ENCODE results near the gene XPR1.
A peak's percentile ranks its signal among the peaks of the same experiment; 100 is the strongest.

The XPR1 gene

DNA sequence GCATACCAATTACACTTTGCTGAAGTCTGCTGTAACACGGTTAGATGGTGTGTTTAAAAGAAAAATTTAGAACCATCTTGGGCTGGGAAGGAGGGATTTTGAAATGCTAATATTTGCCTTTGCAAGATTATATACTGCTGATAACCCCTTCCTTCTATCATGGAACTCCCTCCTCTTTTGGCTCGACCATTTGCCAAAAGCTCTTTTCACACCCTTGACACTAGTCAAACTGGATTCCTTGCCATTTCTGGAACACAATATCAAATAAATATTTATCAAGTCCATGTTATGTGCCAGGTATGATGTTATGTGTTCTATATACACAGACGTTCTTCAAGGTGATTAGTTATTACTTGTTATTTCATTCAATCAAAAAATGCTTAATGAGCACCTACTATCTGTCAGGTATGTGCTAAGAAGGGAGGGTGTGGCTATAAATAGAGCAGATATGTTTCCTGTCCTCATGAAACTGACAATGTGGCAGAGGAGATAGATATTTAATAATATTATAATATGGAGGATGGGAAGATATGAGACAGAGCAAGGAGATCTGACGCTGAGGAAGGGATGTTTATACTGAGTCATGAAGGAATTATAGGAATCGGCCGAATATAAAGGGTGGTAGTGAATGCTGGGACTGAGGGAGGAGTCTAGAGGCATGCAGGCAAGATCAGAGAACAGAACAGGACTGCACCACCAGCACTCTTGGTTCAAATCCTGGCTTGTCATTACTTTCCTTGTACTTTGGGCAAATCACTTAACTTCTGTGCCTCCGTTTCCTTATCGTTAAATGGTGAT is 16.1 kb upstream of the XPR1 start:
- FAIRE-seq: no peak

- no peak for FAIRE-seq
Measured at GRCh38 chr1:180616439-180616838, 15.4 kb upstream of the XPR1 start.

DNA sequence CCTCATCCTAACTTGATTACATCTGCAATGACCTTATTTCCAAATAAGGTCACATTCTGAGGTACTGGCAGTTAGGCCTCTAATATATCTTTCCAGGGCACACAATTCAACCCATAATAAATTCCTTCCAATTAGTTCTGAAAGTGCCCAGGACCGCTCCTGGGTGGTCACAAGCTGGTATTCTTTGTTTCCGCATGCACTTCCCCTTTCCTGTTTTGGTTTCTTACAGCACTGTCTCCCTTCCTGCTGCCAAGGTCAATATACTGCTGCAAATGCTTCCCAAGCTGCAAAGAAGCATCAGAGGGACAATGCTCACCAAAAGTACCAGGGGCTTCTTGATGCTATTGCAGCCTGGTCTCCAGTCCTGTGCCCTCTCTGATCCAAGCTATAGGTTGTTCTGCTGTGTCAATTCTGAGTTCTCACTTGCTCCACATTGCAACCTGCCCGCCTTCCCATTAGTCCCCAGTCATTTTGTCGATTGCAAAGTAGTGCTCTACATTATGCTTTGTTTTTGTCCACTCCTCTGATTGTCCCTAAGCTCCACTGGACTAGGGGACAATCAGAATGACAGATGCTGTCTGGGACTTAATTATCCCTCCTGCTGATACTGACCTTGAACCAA is 13.9 kb upstream of the XPR1 start:
- no peak for FAIRE-seq

DNA sequence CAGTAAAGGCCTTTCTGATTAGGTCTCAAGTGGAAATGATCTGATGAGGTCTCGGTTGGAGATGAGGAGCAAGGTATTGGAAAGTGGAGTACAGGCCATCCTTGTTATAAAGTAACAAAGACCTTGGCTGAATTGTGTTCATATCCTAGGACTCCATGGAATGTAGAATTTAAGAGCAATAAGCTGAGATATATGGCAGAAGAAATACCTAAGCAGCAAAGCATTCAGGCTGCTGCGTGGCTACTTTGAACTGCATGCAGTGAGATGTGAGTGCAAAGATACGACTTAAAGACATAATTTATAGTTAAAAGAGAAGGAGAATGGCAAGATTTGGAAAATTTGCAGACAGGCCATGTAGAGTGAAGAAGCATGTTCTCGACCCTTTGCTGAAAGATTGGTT is 11.2 kb upstream of the XPR1 start:
- no peak for FAIRE-seq

- FAIRE-seq: no peak
Measured at GRCh38 chr1:180622658-180623508, 8.9 kb upstream of the XPR1 start.

GRCh38 chr1:180623579-180624347 is 8.1 kb upstream of the XPR1 start:
- FAIRE-seq: peak; percentile 86

DNA sequence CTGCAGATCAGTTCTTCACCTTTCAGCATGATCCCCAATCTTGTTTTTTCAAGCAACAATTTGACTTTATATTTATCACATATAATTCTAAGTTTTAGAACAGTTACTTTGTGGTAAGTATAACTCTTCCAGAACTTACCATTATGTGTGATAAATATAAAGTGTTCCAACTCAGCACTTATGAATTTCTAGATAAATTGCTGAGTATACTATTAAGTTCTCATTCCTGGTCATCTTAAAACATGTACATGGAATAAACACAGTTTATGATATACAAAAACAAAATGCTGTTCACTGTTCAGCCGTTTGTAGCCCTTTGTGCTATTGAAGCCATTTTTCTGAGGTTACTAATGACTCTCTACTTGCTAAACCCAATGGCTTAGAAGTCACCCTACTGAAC is 5.1 kb upstream of the XPR1 start:
- no peak for FAIRE-seq

- FAIRE-seq: no peak
Measured at GRCh38 chr1:180627411-180627810, 4.4 kb upstream of the XPR1 start.

DNA sequence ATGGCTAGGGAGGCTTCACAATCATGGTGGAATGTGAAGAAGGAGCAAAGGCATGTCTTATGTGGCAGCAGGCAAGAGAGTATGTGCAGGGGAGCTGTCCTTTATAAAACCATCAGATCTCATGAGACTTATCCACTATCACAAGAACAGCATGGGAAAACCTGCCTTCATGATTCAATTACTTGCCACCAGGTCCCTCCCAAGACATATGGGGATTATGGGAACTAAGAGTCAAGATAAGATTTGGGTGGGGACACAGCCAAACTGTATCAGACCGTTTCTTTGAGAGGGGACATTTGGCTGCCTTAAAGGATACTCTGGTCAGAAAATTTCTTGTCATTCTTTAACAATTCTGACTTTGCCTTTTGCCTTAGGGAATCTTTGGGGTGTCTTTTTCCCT is 3.2 kb upstream of the XPR1 start:
- no peak for FAIRE-seq

DNA sequence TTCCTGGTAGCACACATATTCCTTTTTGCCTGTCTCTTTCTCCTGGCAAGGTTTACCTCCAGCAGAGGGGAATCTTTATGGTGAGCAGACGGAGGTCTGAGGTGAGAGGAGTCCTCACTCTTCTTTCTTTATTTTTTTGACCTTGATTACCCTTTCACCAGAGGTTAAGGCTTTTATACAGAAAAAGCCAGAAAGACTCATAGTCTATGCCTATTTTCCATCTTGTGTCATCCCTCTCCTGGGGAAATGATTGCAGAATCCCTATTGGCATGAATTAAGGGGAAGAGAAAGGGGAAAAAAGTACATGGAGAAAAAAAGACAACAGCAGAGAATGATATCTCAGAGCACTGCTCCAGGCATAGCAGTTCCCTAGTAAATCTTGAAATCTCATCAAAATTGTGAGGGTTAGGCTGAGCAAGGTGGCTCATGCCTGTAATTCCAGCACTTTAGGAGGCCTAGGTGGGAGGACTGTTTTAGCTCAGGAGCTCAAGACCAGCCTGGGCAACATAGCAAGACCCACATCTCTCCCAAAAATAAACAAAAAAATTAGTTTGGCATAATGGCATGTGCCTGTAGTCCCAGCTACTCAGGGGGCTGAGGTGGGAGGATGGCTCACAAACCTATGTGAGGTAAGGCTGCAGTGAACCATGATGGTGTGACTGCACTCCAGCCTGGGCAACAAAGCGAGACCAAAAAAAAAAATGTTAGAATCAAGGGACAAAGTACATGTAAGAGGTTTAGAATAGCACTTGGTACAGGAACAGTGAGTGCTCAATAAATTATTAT is 1.2 kb upstream of the XPR1 start:
- no peak for FAIRE-seq

DNA sequence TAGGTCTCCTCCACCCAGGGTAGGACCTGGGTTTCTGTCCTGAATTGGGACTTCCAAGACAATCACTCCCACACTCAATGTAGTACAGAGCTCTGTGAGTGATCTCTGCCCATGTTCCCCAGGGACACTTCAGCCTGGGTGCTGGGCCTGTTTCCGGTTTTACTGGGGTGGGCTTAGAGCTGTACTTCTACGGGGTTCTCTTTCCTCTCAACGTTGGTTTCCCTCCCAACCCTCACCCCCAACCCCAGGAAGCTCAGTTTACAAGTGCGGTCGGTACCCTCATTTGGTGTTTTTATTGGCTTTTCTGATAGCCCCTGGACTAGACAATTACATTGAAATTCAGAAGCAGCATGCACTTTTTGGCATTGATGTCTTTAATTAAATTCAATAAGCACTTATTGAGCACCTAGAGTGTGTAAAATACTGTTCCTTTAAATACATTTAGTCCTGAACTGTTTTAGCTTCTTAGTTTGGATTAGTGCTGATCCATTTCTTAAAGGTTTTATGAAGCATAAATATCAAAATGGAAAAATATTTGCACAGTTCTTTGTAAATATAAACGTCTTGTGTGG is 542 bp upstream of the XPR1 start:
- no peak for FAIRE-seq

DNA sequence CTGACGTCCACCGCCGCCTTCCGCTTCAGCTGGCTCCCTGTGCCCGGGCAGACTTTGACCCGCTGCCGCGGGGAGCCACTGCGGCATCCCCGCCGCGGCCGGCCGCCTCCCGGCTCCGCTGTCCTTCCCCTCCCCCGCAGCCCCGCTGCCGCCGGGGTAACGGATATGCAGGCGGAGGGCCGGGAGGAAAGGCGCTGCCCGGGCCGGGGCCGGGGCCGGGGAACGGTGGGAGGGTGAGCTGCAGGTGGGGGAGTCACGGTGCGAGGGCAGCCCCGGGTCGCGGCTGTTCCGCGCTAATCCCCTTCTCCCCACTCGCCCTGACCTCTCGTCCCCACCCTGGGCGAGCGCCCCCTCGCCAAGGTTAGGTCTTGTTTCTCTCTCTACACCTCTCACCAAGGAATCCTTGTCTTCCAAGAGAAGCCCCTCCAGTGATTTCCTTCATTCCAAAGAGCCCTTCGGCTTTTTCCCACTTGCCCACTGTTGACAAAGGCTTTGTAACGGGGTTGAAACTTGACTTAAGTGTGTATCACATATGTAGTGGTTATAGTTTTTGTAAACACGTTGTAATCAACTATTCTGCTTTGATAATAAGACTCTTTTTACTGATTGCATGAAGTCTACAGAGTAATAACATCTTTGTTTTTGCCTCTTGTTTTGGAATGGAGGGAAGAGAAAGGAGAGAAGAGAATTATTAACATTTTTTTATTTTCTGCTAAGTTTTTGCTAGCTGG is 669 bp downstream of the XPR1 start:
- peak; percentile 29 for FAIRE-seq

GRCh38 chr1:180633057-180634056 is 1.5 kb downstream of the XPR1 start:
- FAIRE-seq: peak; percentile 71

DNA sequence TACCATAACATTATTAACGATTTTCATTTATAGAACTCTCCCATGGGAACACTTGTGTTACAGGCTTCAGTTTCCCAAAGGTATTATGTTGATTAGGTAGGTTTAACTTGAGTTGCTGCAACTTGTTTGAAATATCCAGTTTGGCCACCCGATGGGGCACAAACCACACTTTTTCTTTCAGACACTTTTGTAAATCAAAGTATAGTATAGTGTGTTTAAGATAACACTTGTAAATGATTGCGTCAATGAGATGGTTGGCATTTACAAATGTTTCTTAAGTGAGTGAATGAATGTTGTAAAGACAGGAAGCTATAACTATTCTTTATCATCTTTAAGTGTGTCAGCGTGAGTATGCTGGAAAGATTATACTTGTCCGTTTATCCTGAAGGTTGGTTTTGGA is 4.3 kb downstream of the XPR1 start:
- FAIRE-seq: peak; percentile 94

GRCh38 chr1:180639871-180640270 is 8.0 kb downstream of the XPR1 start:
- FAIRE-seq: no peak

DNA sequence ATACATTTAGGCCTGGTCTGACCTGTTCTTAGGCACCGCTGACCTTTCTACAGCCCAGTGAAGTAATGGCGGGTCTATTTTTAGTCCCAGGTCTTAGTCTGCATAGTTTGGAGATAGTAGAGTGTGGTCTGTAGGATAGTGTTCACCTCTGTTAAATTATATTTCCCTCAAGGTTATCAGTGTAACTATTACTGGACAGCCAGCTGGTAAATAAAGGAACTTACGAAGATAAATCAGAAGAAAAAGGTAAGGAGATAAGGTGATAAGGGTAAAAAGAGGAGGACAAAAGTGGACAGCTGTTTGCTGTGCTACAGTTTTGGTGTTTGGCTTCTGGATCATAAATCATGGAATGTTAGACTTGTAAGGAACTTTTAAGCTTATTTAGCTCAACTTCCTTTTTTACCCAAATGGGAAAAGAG is 8.7 kb downstream of the XPR1 start:
- FAIRE-seq: no peak

GRCh38 chr1:180641662-180642061 is 9.8 kb downstream of the XPR1 start:
- peak; percentile 7 for FAIRE-seq

- FAIRE-seq: no peak
Measured at GRCh38 chr1:180642781-180643180, 11.0 kb downstream of the XPR1 start.

GRCh38 chr1:180643693-180644092 is 11.9 kb downstream of the XPR1 start:
- FAIRE-seq: no peak

All from TTC549 (cell line).